ENCODE measurements around the gene SLC38A1. TPM values are rescaled to one million over a fixed set of nuclear protein-coding genes. Genes with fewer than 3 reads are reported as not detected.
A peak's percentile ranks its signal among the peaks of the same experiment; 100 is the strongest.

Gene SLC38A1
- total RNA-seq, 2 donors from 2014 or later: 117 to 118 TPM

- no peak for DNase-seq
- no peaks in the 10 kb centered on the region for H3K4me1 ChIP-seq
- no peaks in the 10 kb centered on the region for H3K9me3 ChIP-seq
- no peaks in the 10 kb centered on the region for H3K27me3 ChIP-seq
- H3K27ac ChIP-seq: peak overlapping the region; percentile 53
- no peak overlapping the region for H3K4me3 ChIP-seq
- no peaks in the 10 kb centered on the region for H3K36me3 ChIP-seq
- intact Hi-C loops (cut with DNase I): loop anchor here (10.0 kb wide), 1 partner anchor 114 kb away; the partner anchor contains the start of gene SLC38A1
- H3K9ac ChIP-seq (ENCODE audit: low read depth in 2 of 2, low read length in 2 of 2): no peak overlapping the region
- TF ChIP-seq CTCF (IDR thresholded peaks at IDR 0.05): no peak
Measured at GRCh38 chr12:46150735-46151134, 118.1 kb downstream of the SLC38A1 start.

- Histone ChIP-seq H3K27ac (peak overlapping the region; percentile 53), H3K9me3 (no peaks in the 10 kb centered on the region), H3K36me3 (no peaks in the 10 kb centered on the region), H3K4me3 (no peak overlapping the region), H3K4me1 (no peaks in the 10 kb centered on the region), H3K27me3 (no peaks in the 10 kb centered on the region), H3K9ac (ENCODE audit: low read depth in 2 of 2, low read length in 2 of 2) (no peak overlapping the region)
- intact Hi-C loops (cut with DNase I): loop anchor here (10.0 kb wide), 2 partner anchors 115 to 515 kb away; partner anchors contain the start of gene SLC38A1
- DNase-seq: no peak
- TF ChIP-seq CTCF (IDR thresholded peaks at IDR 0.05): no peak
Measured at GRCh38 chr12:46149905-46150304, 118.9 kb downstream of the SLC38A1 start.

GRCh38 chr12:46149079-46149464 lies 119.8 kb downstream of the SLC38A1 start:
- Histone ChIP-seq H3K4me3 (no peak overlapping the region), H3K27me3 (no peaks in the 10 kb centered on the region), H3K9ac (ENCODE audit: low read depth in 2 of 2, low read length in 2 of 2) (no peak overlapping the region), H3K4me1 (no peaks in the 10 kb centered on the region), H3K9me3 (no peaks in the 10 kb centered on the region), H3K36me3 (no peaks in the 10 kb centered on the region), H3K27ac (peak overlapping the region; percentile 53)
- no peak for TF ChIP-seq CTCF (IDR thresholded peaks at IDR 0.05)
- DNase-seq: no peak
- intact Hi-C loops (cut with DNase I): loop anchor here (10.0 kb wide), 1 partner anchor 516 kb away; no protein-coding TSS in a partner anchor

GRCh38 chr12:46148327-46149078 lies 120.3 kb downstream of the SLC38A1 start:
- Histone ChIP-seq H3K4me3 (no peak overlapping the region), H3K9ac (ENCODE audit: low read depth in 2 of 2, low read length in 2 of 2) (no peak overlapping the region), H3K4me1 (no peaks in the 10 kb centered on the region), H3K9me3 (no peaks in the 10 kb centered on the region), H3K36me3 (no peaks in the 10 kb centered on the region), H3K27me3 (no peaks in the 10 kb centered on the region), H3K27ac (peak overlapping the region; percentile 53)
- DNase-seq: no peak
- TF ChIP-seq CTCF (IDR thresholded peaks at IDR 0.05): no peak
- intact Hi-C loops (cut with DNase I): loop anchor here (10.0 kb wide), 1 partner anchor 516 kb away; no protein-coding TSS in a partner anchor

- TF ChIP-seq CTCF (IDR thresholded peaks at IDR 0.05): no peak
- Histone ChIP-seq H3K4me1 (no peaks in the 10 kb centered on the region), H3K27me3 (no peaks in the 10 kb centered on the region), H3K4me3 (no peak overlapping the region), H3K9ac (ENCODE audit: low read depth in 2 of 2, low read length in 2 of 2) (no peak overlapping the region), H3K27ac (no peak overlapping the region), H3K9me3 (no peaks in the 10 kb centered on the region), H3K36me3 (no peaks in the 10 kb centered on the region)
- intact Hi-C loops (cut with DNase I): loop anchor here (10.0 kb wide), 1 partner anchor 518 kb away; no protein-coding TSS in a partner anchor
- no peak for DNase-seq
Measured at GRCh38 chr12:46147144-46147543, 121.7 kb downstream of the SLC38A1 start.

All from colonic mucosa (tissue), 4 donors.